G401 (cell line): ENCODE data around the gene TPH2. TPM values are rescaled to one million over a fixed set of nuclear protein-coding genes. Genes with fewer than 3 reads are reported as not detected.

Source experiments
- DNase-seq: peaks from one replicate; pipeline ENCODE4 v3.0.0-alpha.2; 2015; ENCODE audit warnings: low spot score
- in situ Hi-C: cut with HindIII; loops from 2 replicates; pipeline ENCODE4 v1.10.0; 2016; ENCODE audit warnings: low sequenced_read_pairs, mixed read lengths
- total RNA-seq: library from RNA; depleted of rRNA; stranded (reverse); fragments of >200 nt; shearing (Covaris generic); gene quantifications from 2 replicates; pipeline ENCODE4 v1.2.3, GENCODE V29; 2014; rRNA removed

Gene TPH2
- not detected in 2 replicates for total RNA-seq

DNA sequence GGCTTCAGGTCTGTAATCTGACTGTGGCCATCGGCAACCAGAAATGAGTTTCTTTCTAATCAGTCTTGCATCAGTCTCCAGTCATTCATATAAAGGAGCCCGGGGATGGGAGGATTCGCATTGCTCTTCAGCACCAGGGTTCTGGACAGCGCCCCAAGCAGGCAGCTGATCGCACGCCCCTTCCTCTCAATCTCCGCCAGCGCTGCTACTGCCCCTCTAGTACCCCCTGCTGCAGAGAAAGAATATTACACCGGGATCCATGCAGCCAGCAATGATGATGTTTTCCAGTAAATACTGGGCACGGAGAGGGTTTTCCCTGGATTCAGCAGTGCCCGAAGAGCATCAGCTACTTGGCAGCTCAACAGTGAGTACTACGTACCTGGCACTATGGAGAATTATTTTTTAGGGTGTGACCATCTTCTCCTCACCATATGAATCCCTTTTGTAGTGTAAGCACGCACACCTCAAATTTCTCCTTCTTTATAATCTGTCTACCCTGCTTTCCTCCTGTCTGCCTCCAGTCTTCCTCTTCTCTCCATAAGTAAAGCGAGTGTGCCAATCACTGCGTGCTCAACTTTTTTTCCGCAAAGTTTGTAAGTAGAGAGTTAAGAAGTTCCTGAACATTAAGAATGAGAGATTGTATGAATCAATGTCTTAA, at the start of gene TPH2:
TPH2 (plus strand) TSS at position 118 of the 658 bp plus-strand sequence; CDS start at position 260, 142 bp downstream.
- DNase-seq, result peak; percentile 67
- in situ Hi-C loops, result no loop called here

DNA sequence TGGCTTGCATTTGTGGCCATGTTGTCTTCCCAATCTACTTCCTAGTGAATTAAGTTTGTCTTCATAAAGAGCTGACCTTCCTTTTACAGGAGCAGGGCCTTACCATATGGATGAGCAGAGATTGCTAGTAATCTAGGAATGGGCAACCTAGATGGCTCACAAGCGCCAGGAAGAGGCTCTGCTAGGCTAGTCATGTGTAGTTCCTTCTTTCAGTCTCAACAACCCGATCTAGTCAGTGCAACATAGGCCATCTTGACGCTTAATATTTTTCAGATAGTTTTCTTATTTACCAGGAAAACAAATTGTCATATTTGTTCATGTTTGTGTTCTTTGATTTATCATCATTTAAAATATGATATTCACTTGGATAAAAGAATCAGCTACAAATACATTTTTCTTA, 48.2 kb upstream of the TPH2 start:
- no peak for DNase-seq
- in situ Hi-C loops, result no loop called here

DNA sequence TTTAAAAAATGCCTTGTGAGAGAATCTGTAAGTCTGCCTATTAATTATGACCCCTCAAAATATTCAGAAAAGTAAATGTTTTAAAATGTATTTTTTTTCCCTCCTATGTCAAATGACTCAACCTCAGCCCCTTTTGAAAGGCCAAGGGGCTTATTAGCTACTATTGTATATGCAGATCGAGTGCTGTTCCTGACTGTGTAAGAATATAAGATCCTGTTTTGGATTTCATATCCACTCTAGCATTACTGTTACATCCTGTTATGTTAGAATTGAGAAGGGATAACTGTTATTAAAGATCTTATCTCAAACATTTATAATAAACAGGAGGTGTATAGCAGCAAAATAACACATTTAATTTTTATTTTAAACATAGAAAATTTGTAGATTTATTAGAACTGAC, 46.6 kb upstream of the TPH2 start:
- DNase-seq, result no peak
- in situ Hi-C loops, result no loop called here

DNA sequence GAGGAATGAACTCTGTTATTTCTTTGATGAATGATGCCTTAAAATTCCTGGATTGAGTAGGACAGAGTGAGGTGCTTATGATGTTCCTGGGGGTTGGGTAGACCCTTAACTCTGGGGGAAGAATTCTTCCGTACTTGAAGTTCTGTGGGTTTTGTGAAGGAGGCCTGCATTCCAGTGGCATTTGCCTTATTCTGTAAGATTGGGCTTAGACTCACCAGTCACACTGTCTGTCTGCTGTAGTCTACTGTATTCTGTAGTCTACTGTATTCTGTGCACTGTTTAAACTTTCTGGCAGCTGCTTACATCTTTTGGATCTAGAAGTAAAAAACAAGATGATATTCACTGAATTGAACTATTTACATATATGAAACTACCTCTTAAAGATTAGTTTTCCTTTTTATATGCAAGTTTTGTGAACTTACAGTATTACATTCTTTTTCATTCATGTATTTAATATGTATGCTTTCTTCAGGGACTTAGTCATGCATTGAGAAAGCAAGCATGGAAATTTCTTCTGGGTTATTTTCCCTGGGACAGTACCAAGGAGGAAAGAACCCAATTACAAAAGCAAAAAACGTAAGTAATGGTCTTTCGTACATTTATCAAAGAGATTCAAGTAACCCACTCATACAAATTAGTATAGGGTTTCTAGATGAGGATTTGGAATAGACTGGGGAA, 42.3 kb upstream of the TPH2 start:
- no peak for DNase-seq
- in situ Hi-C loops, result no loop called here

DNA sequence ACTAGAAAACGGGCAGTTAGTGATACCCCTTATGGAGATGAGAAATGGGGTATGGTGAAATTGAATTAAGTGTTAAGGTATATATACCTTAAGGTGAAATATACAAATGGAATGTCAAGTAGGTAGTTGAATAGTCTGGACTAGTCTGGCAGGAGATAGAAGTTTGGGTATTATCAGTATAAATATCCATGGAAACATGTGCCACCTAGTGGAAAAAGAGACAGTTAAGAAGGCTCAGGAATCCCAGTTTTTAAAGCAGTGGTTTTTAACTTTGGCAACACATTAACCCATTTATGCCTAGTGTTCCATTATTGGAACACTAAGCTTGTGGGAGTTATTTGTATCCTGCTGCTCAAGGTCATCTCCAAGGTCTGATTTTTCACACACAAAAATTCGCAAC, 38.6 kb upstream of the TPH2 start:
- in situ Hi-C loops, result no loop called here
- DNase-seq, result no peak

DNA sequence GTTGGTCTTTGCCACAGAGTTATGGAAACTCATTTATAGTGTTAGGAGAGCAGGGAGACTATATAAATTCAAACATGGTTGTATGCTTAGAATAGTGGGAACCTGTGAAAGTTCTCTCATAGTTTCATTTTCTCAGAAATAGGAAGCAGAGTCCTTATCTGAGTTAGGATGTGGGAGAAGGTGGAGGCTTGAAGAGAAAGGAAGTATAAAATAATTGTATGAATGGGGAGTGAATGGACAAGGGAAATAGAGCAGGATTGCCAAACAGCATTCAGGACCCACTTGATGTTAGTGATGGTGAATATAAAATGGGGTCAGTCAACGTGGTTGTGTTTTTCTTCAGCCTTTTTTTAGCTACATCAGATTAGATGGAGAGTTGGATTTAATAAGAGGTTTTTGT, 34.0 kb upstream of the TPH2 start:
- in situ Hi-C loops, result no loop called here
- no peak for DNase-seq

DNA sequence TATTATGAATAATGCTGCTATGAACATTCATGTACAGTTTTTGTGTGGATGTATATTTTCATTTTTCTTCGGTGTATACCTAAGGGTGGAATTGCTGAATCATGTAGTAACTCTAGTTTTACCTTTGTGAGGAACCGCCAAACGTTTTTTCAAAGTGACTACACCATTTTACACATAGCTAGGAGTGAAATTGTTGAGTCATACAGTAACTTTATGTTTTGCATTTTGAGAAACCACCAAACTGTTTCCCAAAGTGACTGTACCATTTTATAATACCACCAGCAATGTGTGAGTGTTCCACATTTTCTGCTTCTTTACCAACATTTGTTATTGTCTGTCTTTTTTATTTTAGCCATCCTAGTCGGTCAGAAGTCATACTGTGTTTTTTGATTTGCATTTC, 3.1 kb upstream of the TPH2 start:
- in situ Hi-C loops, result no loop called here
- DNase-seq, result no peak

DNA sequence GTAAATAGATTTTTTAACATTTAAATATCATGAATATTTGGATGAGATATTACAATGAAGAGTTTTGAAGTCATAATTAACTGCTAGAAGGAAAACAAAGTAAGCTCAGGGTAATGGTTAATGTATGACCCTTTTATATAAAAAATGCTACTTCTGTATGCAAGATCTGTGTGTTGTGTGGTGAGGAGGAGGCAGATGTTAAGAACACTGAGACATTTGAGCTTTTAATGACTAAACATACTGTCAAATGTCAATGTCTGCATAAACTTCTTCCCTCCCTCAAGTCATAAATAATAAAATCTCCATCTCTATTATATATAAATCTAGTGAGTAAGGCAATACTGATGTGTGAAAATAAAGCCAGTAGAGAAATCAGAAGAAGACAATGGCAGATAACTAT, 1.4 kb downstream of the TPH2 start:
- DNase-seq, result no peak
- in situ Hi-C loops, result no loop called here

DNA sequence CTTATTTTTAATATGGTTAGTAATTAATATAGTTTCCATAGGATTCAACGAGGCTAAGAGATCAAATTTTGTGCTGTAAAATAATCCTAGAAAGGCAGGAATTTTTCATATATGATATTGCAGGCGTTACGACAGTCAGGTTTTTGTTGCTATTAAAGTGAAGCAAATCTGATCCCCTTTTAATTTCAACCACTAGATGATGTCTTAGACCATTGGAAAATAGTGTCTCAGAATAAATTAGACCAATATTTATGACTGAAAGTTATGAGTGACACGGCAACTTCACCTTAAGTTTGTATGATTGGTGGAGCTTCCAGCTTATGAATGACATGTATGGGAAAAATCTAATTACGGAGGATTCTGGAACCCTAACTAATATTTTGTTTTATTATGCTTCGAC, 2.5 kb downstream of the TPH2 start:
- no peak for DNase-seq
- in situ Hi-C loops, result no loop called here

DNA sequence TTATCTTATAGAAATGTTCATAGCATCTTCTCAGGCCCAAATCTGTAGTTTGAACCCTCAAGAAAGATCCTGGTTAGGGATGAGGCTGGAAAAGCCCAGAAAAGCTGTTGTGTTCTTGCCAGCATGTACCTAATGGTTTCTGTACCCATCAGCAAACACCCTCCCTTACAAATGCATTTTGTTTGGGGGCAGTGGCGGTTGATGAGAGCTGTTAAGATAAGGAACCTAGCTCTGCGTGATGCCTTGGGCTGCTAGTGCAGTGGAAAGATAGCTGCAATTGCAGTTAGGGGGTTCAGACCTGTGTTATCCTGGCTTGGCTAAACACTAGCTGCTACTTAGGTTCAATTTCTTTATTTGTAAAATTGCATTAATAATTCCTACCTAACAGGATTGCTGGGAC, 3.6 kb downstream of the TPH2 start:
- in situ Hi-C loops, result no loop called here
- no peak for DNase-seq

DNA sequence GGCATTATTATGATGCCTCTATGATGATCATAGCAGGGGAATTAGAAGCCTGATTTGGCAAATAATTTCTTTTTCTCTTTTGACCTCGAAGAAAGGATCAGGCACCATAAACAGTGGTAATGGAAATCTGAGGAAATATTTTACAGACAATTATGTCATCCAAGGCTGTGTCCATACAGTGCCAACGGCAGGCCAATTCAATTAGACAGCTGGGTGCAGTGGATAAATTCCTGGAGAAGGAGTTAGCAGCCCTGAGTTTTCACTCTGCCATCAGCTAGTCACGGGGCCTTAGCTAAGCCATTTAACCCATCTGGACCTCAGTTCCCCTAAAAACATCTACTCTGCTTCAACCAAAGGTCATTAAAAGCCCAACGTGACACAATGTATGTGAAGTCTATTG, 4.1 kb downstream of the TPH2 start:
- in situ Hi-C loops, result no loop called here
- DNase-seq, result no peak

DNA sequence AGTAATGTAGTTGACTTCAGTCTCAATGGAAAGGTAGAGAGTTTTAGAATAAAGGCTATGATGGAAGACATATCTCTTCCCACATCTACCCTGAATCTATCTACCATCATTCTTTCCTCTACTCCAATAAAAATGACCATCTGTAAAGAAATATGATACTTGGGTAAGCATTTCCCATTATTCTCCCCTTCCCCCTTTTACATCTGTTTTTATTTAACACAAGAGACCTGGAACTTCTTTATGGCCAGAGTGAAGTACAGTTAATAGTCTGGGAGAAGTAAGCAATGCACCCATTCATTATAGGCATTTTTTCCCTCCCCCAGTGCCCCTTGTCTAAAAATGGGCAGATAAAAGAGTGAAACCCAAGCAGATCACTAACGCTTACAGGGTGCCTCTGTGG, 6.5 kb downstream of the TPH2 start:
- in situ Hi-C loops, result no loop called here
- DNase-seq, result no peak

DNA sequence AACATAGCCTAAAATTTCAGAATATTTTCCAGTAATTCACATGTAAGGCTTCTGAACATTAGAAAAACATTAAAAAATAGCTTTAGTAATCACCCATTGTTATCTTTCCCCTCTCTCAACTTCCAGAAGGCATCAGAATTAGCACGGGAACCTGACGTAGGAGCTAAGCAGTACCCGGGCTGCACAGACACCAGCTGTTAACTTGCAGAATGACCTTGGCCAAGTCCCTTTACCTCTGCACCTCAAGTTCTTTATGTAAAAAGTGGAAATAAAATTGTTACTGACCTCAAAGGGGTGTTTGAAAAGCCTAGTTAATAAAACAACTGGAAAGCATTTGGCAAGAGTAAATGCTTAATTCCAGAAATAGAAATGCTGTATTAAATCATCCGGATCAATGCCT, 7.2 kb downstream of the TPH2 start:
- in situ Hi-C loops, result no loop called here
- DNase-seq, result no peak

DNA sequence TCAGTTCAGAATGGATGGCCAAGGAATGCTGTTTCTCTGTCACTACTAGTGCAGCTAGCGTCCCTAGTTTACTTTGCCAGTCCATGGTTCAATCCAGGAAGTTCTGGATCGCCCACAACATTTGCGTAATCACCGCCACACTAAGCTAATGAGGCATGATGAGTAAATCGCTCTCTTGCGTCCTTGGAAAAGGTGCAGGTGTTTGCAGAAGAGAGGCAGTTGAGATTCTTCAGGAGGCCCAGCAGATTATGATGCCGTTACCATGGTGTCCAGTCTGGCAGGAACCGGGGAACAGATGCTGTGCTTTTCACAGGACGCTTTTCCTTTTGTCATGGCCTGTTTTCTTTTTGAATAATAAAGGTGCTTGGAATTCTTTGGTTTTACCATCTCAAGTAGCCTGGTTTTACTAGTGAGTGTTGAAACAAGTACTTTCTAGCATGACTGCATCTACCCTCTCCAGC, 9.0 kb downstream of the TPH2 start:
- in situ Hi-C loops, result no loop called here
- peak; percentile 95 for DNase-seq

DNA sequence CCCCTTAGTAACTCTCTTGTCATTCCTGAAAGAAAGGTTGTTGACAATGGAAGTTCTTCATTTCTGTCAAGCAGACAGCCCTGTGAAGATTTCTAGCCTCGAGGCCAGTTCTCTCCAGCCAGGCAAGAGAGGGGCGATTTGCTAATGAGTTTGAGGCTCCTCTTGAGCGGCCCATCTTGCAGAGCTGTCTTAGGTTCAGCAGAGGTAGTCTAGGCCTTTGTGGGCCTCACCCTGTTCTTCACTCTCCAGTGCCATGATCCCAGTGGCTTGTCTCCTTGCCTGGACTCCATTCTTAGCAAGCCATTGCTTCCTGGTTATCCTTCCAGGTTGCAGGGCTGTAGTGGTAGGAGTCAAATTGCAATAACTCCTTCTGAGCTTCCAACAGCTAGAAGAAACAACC, 9.7 kb downstream of the TPH2 start:
- in situ Hi-C loops, result no loop called here
- DNase-seq, result no peak

DNA sequence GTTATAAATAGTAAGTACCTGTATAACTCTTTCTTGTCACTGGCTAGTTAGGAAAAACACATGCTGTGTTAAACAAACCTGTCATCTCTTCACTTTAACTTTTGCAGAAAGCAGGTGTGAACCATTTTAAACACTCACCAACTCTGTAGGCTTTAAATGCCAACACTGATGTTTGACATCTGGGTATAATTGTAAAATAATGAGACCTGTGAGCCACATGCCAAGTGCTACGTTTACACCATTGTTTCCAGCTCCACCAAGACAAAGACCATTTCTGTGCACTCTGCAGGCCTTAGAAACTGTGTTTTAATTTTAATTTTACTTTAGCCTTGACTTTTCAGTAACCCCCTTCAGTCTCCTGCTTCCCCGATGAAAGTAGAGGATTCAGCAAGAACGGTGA, 11.0 kb downstream of the TPH2 start:
- in situ Hi-C loops, result no loop called here

DNA sequence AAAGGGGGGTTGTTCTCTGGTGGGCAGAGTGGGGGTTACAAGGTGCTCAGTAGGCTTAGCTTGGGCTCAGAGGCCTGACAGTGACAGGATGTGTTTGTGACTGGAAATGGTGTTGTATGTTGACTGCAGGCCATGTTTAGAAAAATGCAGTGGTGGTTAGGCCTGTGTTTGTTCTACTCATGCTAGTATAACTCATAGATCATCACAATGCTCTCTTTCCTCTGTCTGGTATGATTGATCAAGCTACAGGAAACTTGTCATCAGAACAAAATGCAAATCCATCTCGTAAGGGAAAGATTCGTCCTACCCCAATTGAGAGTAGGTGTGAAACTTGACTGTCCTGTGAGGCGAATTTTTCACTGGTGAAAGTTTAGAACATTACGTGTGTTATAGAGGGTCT, 11.8 kb downstream of the TPH2 start:
- DNase-seq, result no peak
- in situ Hi-C loops, result no loop called here

More for the DNA sequence above, 11.0 kb downstream of the TPH2 start:
- peak; percentile 7 for DNase-seq

DNA sequence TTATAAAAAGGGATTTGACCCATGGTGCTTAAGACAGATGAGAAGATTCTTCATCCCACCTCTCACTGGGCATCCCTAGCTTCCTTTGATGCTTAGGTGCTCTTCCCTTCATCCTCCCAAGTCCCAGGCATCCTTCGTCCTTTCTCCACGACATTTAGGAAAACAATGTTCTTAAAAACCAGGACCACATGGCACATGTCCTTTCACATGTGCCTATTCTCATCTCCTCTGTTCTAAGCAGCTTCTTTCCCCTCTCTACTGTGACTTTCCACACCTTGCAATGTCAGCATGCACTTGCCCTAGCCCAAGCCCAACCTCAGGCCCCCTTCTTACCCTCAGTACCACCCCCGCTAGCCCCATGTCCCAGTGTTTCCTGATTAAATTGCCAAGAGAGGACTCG, 12.2 kb downstream of the TPH2 start:
- DNase-seq, result no peak

DNA sequence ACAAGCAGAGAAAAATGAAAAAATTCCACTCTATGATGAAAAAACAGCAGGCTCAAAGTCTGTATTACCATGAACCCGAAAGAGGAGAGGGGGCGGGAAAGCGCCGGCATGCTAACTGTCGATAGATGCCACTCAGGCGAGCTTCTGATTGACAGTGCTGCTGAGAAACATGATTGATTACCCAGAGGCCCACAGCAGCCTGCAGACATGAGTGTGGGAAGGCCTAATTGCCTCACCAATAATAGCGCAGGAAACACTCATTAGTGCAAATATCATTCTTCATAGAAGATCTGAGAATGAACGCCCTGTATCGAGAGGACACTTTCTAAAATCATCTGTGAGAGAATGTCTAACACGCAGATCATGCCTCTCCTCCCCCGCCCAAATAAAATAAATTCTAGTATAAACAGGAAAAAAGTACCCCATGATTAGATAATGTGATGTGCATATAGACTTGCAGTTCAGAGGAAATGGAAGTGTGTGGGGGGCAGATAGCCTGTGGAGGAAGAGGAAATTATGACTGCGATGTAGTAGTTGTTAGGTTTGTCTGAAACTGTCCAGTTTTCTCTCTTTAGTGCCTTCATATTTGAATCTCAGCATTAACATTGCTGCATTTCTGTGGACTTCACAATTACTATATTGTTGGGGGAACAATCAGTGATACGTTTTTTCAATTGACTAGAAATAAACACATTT, 15.6 kb downstream of the TPH2 start:
- no peak for DNase-seq
- in situ Hi-C loops, result no loop called here

More for the DNA sequence above, 12.2 kb downstream of the TPH2 start:
- in situ Hi-C loops, result no loop called here

DNA sequence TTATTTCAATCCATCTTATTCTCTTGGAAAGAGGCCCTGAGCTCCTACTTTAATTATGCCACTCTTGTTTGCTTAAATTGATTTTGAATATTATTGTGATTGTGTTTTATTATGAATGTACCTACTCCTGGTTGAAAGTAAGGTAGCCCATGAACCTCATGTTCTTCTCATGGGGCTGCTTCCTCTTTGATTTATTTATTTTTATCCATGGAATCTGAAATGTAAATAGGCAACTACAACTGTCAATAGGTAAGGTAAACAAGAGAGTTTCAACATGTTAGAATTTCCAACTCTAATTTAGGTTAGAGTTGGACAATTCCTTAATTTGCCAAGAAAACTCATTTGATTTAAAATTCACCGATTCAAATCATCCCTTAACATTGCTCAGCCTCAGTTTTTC, 16.2 kb downstream of the TPH2 start:
- DNase-seq, result no peak
- in situ Hi-C loops, result no loop called here
